Measurements from ENCODE around the gene HES5. TPM values are rescaled to one million over a fixed set of nuclear protein-coding genes. Genes with fewer than 3 reads are reported as not detected.

HES5 gene
- total RNA-seq, 1 donor from 2014 or later, result 1.6 TPM

Other genes starting within 250 kb of the HES5 start
- 4.2 TPM for gene MORN1, start 138.7 kb downstream of the HES5 start, total RNA-seq
- gene RER1, start 138.4 kb downstream of the HES5 start, total RNA-seq, result 35.5 TPM
- gene PEX10, start 117.7 kb downstream of the HES5 start, total RNA-seq, result 27.1 TPM
- gene PLCH2, start 54.0 kb downstream of the HES5 start, total RNA-seq, result under 0.01 TPM
- gene PANK4, start 3.7 kb downstream of the HES5 start, total RNA-seq, result 26.1 TPM
- gene TNFRSF14, start 26.1 kb upstream of the HES5 start, total RNA-seq, result 11.5 TPM
- gene PRXL2B, start 56.5 kb upstream of the HES5 start, total RNA-seq, result 5.7 TPM
- gene MMEL1, start 102.8 kb upstream of the HES5 start, total RNA-seq, result 1.0 TPM

Data from skeletal muscle tissue (tissue), 1 donor.